Right lobe of liver (tissue), 4 donors: ENCODE results near the gene RBM8A.

Experiments
- POLR2A ChIP-seq: fragments of 450-650 bp; IDR thresholded peaks from one replicate; pipeline ENCODE4 v1.6.1; 2017; ENCODE audit warnings: antibody characterized with exemption, mild to moderate bottlenecking
- TF ChIP-seq, protein P1 (sequence below), 4 donors: fragments of 200-600 bp in 3 of 4; fragments of 450-650 bp in 1 of 4; IDR thresholded peaks; one replicate each; pipeline versions ENCODE4 v1.5.1 to v1.8.0; 2016 to 2022; ENCODE audit warnings: antibody characterized with exemption in 4 of 4, mild to moderate bottlenecking in 2 of 4
- donor health status: DM: no; HTN: no; CAD: no.
- donor health status: DM: no; HTN: no; CAD: no.
- donor health status: DM: no; HTN: yes; CAD: no.

DNA sequence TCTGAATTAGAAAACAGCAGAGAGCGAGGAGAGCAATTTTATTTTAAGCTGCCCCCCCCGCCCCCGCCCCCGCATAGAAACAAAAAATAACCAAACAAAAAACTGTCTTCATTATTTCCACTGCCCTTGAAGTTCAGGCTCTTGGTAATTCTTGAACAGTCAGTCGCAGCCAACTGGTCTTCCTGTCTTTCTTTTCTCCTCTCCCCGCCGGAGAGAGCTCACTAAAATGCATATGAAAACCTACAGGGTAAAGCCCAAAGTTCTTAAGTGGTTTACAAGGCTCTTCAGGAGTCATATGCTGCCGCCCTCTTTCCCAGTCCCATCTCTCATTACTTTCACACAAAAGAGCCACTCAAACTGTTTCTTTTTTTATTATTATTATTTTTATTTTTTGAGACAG lies 40.5 kb downstream of the RBM8A start:
- TF ChIP-seq, protein P1, sequence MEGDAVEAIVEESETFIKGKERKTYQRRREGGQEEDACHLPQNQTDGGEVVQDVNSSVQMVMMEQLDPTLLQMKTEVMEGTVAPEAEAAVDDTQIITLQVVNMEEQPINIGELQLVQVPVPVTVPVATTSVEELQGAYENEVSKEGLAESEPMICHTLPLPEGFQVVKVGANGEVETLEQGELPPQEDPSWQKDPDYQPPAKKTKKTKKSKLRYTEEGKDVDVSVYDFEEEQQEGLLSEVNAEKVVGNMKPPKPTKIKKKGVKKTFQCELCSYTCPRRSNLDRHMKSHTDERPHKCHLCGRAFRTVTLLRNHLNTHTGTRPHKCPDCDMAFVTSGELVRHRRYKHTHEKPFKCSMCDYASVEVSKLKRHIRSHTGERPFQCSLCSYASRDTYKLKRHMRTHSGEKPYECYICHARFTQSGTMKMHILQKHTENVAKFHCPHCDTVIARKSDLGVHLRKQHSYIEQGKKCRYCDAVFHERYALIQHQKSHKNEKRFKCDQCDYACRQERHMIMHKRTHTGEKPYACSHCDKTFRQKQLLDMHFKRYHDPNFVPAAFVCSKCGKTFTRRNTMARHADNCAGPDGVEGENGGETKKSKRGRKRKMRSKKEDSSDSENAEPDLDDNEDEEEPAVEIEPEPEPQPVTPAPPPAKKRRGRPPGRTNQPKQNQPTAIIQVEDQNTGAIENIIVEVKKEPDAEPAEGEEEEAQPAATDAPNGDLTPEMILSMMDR (IDR thresholded peaks at IDR 0.05): no peak
- TF ChIP-seq POLR2A: no peak
